Vagina (tissue), 2 donors: Measurements from ENCODE around the gene TMEM135.

Source experiments
- CTCF ChIP-seq, 3 experiments: fragments of 450-650 bp in 2 of 3; fragments of 200-600 bp in 1 of 3; sonication (generic) in 1 of 3; IDR thresholded peaks; one replicate each; pipeline ENCODE4 v1.5.1; 2017 to 2019; ENCODE audit warnings: antibody characterized with exemption in 3 of 3, mild to moderate bottlenecking in 2 of 3, moderate library complexity in 2 of 3
- POLR2A ChIP-seq, 2 donors: fragments of 450-650 bp; IDR thresholded peaks; one replicate each; pipeline ENCODE4 v1.6.1; 2017; ENCODE audit warnings: antibody characterized with exemption in 2 of 2, mild to moderate bottlenecking in 2 of 2, moderate library complexity in 2 of 2

- no peak for TF ChIP-seq CTCF (IDR thresholded peaks at IDR 0.05)
- TF ChIP-seq POLR2A (IDR thresholded peaks at IDR 0.05) = no peak
Observed at GRCh38 chr11:87368151-87368550, 330.4 kb downstream of the TMEM135 start.
